ENCODE results near the gene FGF22.
A peak's percentile ranks its signal among the peaks of the same experiment; 100 is the strongest.
"Not testable (repeated sequence)": the region's sequence is repeated elsewhere in the genome, so short reads cannot be mapped to it uniquely, and the experiment has no call there.

The FGF22 gene

GRCh38 chr19:604355-604754, 35.3 kb upstream of the FGF22 start:
- H3K4me3 ChIP-seq = no peak overlapping the region
- H3K9ac ChIP-seq = no peak overlapping the region
- no peak for TF ChIP-seq Cebpa-rat (IDR thresholded peaks at IDR 0.05)
- no peaks in the 10 kb centered on the region for H3K27me3 ChIP-seq
- no peak overlapping the region for H3K27ac ChIP-seq
- H4K20me1 ChIP-seq = peaks cover 0 to 3% (median 0%) of the 10 kb centered on the region in 11 experiments; a peak in 2 of 22 replicates
- no peak overlapping the region for H3K4me2 ChIP-seq
- H3K4me1 ChIP-seq = peaks cover 19 to 24% (median 23%) of the 10 kb centered on the region in 10 experiments
- peaks cover 10 to 26% (median 15%) of the 10 kb centered on the region in 11 experiments; a peak in 21 of 22 replicates for H3K9me3 ChIP-seq (replicated peaks in 1 of 11)
- no peaks in the 10 kb centered on the region for H3K36me3 ChIP-seq

GRCh38 chr19:605061-605971, 34.4 kb upstream of the FGF22 start:
- peaks cover 10 to 26% (median 15%) of the 10 kb centered on the region in 11 experiments; a peak in 21 of 22 replicates for H3K9me3 ChIP-seq (replicated peaks in 1 of 11)
- peaks cover 28 to 33% (median 32%) of the 10 kb centered on the region in 10 experiments for H3K4me1 ChIP-seq
- not testable (repeated sequence) for H3K9ac ChIP-seq, H3K4me2 ChIP-seq, H3K4me3 ChIP-seq, H3K27me3 ChIP-seq, H3K36me3 ChIP-seq, H3K27ac ChIP-seq
- peaks cover 0 to 10% (median 0%) of the 10 kb centered on the region in 11 experiments; a peak in 4 of 22 replicates for H4K20me1 ChIP-seq

GRCh38 chr19:607301-608154, 32.2 kb upstream of the FGF22 start:
- peaks cover 48 to 53% (median 52%) of the 10 kb centered on the region in 10 experiments for H3K4me1 ChIP-seq

GRCh38 chr19:608155-609003, 31.3 kb upstream of the FGF22 start:
- peaks cover 48 to 60% (median 58%) of the 10 kb centered on the region in 10 experiments for H3K4me1 ChIP-seq
- H3K27me3 ChIP-seq = no peaks in the 10 kb centered on the region
- peaks cover 0 to 5% (median 0%) of the 10 kb centered on the region in 11 experiments; a peak in 4 of 22 replicates for H3K36me3 ChIP-seq
- peaks cover 0 to under 1% (median 0%) of the 10 kb centered on the region in 11 experiments; a peak in 2 of 22 replicates for H3K9me3 ChIP-seq (replicated peaks in 1 of 11)
- TF ChIP-seq Cebpa-rat (IDR thresholded peaks at IDR 0.05) = no peak
- peak overlapping the region; percentile 37 to 81 (median 62) for H3K27ac ChIP-seq
- peak overlapping the region; percentile 82 to 98 (median 92) for H3K4me2 ChIP-seq
- H4K20me1 ChIP-seq = peaks cover 0 to 10% (median 0%) of the 10 kb centered on the region in 11 experiments; a peak in 3 of 22 replicates
- peak overlapping the region in 1 of 10 experiments; percentile 4; a peak in 1 of 20 replicates for H3K4me3 ChIP-seq
- H3K9ac ChIP-seq = peak overlapping the region; percentile 37 to 74 (median 54); a peak in 19 of 22 replicates

More at GRCh38 chr19:607301-608154, 32.2 kb upstream of the FGF22 start:
- H3K4me2 ChIP-seq = peak overlapping the region in 9 of 11 experiments; percentile 82 to 98 (median 92); a peak in 8 of 22 replicates
- no peak for TF ChIP-seq Cebpa-rat (IDR thresholded peaks at IDR 0.05)
- H3K27me3 ChIP-seq = no peaks in the 10 kb centered on the region
- H3K9ac ChIP-seq = peak overlapping the region in 3 of 11 experiments; percentile 33 to 54 (median 51); a peak in 4 of 22 replicates
- H3K27ac ChIP-seq = peak overlapping the region in 2 of 11 experiments; percentile 73 to 75; a peak in 4 of 22 replicates
- H3K4me3 ChIP-seq = no peak overlapping the region
- peaks cover 0 to 10% (median 0%) of the 10 kb centered on the region in 11 experiments; a peak in 4 of 22 replicates for H4K20me1 ChIP-seq
- peaks cover 0 to 9% (median 2%) of the 10 kb centered on the region in 11 experiments; a peak in 9 of 22 replicates for H3K9me3 ChIP-seq (replicated peaks in 1 of 11)
- H3K36me3 ChIP-seq = no peaks in the 10 kb centered on the region

GRCh38 chr19:609004-609346, 30.7 kb upstream of the FGF22 start:
- Histone ChIP-seq H3K36me3 (peaks cover 0 to 5% (median 0%) of the 10 kb centered on the region in 11 experiments; a peak in 5 of 22 replicates), H3K4me2 (peak overlapping the region; percentile 82 to 98 (median 92)), H3K4me1 (peaks cover 48 to 60% (median 58%) of the 10 kb centered on the region in 10 experiments), H4K20me1 (peaks cover 0 to 10% (median 0%) of the 10 kb centered on the region in 11 experiments; a peak in 3 of 22 replicates), H3K27ac (peak overlapping the region; percentile 37 to 81 (median 62)), H3K9me3 (replicated peaks in 1 of 11) (no peaks in the 10 kb centered on the region), H3K27me3 (no peaks in the 10 kb centered on the region), H3K9ac (peak overlapping the region; percentile 37 to 74 (median 54); a peak in 20 of 22 replicates), H3K4me3 (peak overlapping the region in 1 of 10 experiments; percentile 4; a peak in 1 of 20 replicates)
- TF ChIP-seq Cebpa-rat (IDR thresholded peaks at IDR 0.05) = no peak

GRCh38 chr19:610071-610800, 29.4 kb upstream of the FGF22 start:
- H3K4me2 ChIP-seq = peak overlapping the region; percentile 82 to 98 (median 93)
- peak overlapping the region; percentile 33 to 68 (median 54); a peak in 19 of 20 replicates for H3K4me3 ChIP-seq
- H3K36me3 ChIP-seq = peaks cover 0 to 17% (median 9%) of the 10 kb centered on the region in 11 experiments; a peak in 15 of 22 replicates
- H3K9me3 ChIP-seq (replicated peaks in 1 of 11) = no peaks in the 10 kb centered on the region
- peaks cover 0 to 13% (median 0%) of the 10 kb centered on the region in 11 experiments; a peak in 6 of 22 replicates for H4K20me1 ChIP-seq
- H3K27me3 ChIP-seq = no peaks in the 10 kb centered on the region
- no peak for TF ChIP-seq Cebpa-rat (IDR thresholded peaks at IDR 0.05)
- H3K9ac ChIP-seq = peak overlapping the region; percentile 66 to 79 (median 75)
- H3K4me1 ChIP-seq = peaks cover 48 to 60% (median 58%) of the 10 kb centered on the region in 10 experiments
- H3K27ac ChIP-seq = peak overlapping the region; percentile 62 to 85 (median 78)

GRCh38 chr19:610801-611480, 28.7 kb upstream of the FGF22 start:
- Histone ChIP-seq H3K9me3 (replicated peaks in 1 of 11) (no peaks in the 10 kb centered on the region), H3K36me3 (peaks cover 0 to 21% (median 10%) of the 10 kb centered on the region in 11 experiments; a peak in 15 of 22 replicates), H3K27me3 (no peaks in the 10 kb centered on the region), H3K4me2 (peak overlapping the region; percentile 82 to 98 (median 92)), H3K27ac (peak overlapping the region; percentile 40 to 85 (median 78); a peak in 21 of 22 replicates), H3K9ac (peak overlapping the region; percentile 66 to 79 (median 75)), H4K20me1 (peaks cover 0 to 18% (median 5%) of the 10 kb centered on the region in 11 experiments; a peak in 9 of 22 replicates), H3K4me3 (peak overlapping the region; percentile 33 to 68 (median 54); a peak in 19 of 20 replicates), H3K4me1 (peaks cover 48 to 60% (median 58%) of the 10 kb centered on the region in 10 experiments)
- TF ChIP-seq Cebpa-rat (IDR thresholded peaks at IDR 0.05) = no peak

Data from BLaER1 treated with 17β-estradiol and CSF1 and Interleukin-3, amounts not matched to agents 10 nM and 100 nM (cell line).